LNCAP (cell line): ENCODE measurements around the gene C13orf46.

Experiments used
- TF ChIP-seq, protein P1 (sequence below): fragments of 450-650 bp; IDR thresholded peaks from 2 replicates; pipeline ENCODE4 v1.5.1; 2017; ENCODE audit warnings: mild to moderate bottlenecking

The C13orf46 gene

DNA sequence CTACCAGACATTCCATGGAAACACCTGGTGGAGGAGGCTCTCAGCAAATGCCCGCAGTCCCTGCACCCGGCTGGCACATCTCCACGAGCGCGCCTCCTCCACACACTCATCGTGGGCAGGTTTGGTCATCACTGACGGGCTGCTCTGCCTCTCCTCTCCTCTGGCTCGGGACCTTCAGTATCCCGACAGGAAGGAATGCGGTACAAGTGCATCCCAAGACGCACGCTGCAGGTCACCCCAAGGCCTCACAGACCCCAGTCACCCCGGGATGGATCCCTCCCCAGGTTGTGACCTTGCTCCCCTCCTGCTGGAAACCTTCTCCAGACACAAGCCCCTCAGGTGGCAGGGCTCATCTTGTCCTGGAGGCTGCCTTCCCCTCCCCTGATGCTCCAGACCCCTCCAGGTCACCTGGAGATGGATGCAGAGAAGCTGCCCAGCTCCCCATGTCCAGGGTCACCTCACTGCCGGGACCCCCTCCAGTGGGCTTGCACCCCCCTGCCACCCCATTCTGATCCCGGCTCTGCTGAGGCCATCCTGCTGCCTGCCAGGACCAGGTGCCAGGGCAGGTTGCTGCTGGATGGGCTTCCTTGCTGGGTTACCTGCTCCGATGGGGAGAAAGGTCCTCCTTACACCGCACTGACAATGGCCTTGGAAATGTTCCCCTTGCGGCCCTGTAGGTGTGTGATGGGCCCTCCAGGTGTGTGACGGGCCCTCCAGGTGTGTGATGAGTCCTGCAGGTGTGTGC, 29.9 kb downstream of the C13orf46 start:
- TF ChIP-seq, protein P1, sequence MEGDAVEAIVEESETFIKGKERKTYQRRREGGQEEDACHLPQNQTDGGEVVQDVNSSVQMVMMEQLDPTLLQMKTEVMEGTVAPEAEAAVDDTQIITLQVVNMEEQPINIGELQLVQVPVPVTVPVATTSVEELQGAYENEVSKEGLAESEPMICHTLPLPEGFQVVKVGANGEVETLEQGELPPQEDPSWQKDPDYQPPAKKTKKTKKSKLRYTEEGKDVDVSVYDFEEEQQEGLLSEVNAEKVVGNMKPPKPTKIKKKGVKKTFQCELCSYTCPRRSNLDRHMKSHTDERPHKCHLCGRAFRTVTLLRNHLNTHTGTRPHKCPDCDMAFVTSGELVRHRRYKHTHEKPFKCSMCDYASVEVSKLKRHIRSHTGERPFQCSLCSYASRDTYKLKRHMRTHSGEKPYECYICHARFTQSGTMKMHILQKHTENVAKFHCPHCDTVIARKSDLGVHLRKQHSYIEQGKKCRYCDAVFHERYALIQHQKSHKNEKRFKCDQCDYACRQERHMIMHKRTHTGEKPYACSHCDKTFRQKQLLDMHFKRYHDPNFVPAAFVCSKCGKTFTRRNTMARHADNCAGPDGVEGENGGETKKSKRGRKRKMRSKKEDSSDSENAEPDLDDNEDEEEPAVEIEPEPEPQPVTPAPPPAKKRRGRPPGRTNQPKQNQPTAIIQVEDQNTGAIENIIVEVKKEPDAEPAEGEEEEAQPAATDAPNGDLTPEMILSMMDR: no peak

DNA sequence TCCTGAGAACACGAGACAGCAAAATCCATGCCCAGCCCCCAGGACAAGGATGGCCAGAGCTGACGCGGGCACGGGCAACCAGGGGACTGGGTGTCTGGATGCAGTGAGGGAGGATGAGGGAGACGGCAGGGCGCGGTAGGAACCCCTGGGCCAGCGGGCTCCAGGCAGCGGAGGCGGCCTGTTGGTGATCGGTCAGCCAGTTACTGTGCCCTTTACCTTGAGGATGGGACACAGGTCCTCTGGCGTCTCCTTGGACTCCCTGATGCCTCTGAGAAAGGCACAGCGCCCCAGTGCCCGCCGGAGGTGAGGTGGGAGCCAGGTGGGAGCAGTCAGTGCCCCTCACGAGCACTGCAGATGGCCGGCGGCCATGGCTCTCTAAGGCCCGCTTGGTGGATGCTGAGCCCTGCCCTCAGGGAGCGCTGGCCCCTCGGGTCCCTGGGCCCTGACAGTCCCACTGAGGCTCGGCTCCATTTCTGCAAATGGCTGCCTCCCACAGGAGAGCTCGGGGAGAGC, 31.2 kb downstream of the C13orf46 start:
- TF ChIP-seq, protein P1: no peak

DNA sequence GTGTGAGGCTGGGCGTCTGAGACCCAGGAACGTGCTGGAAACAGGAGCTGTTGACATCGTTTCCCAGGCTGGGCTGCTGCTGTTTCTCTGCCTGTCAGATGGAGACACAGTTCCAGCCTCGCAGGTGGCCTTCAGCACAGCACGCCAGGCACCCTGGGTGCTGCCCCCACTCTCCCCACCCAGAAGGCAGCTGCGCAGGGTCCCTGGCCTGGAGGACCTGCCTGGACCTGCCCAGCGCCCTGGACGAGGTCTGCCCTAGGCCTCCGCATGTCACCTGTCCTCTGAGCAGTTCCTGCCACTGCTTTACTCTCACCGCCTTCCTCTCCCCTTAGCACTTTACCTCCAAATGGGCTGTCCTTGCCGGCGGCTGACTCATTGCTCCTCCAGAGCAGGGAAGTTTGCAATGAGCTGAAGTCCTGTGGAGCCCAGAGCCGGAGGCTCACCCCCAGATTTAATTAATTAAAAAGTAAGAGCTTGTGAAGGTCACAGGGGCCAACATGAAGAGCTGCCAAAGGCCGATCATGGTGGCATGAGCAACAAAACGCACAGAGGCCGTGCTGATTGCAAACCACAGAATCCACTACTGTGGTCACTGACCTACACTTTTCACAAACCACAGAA, 32.2 kb downstream of the C13orf46 start:
- TF ChIP-seq, protein P1: no peak

DNA sequence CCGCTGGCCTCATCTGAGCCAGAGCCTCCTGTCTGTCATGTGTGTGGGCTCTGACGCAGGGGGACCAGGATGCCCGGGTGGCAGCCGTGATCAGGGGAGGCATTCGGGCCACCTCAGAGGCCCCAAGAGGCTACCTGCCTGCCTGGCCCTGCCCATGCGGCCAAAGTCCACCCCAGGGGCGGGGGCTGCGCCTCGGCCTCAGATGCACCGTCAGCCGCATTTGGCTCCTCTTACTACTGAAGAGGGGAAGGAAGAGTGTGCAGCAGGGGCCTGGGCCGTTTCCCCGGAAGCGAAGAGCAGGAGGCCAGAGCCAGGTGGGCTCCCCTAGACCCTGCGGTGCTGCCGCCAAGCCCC, 34.0 kb downstream of the C13orf46 start:
- TF ChIP-seq, protein P1: no peak

DNA sequence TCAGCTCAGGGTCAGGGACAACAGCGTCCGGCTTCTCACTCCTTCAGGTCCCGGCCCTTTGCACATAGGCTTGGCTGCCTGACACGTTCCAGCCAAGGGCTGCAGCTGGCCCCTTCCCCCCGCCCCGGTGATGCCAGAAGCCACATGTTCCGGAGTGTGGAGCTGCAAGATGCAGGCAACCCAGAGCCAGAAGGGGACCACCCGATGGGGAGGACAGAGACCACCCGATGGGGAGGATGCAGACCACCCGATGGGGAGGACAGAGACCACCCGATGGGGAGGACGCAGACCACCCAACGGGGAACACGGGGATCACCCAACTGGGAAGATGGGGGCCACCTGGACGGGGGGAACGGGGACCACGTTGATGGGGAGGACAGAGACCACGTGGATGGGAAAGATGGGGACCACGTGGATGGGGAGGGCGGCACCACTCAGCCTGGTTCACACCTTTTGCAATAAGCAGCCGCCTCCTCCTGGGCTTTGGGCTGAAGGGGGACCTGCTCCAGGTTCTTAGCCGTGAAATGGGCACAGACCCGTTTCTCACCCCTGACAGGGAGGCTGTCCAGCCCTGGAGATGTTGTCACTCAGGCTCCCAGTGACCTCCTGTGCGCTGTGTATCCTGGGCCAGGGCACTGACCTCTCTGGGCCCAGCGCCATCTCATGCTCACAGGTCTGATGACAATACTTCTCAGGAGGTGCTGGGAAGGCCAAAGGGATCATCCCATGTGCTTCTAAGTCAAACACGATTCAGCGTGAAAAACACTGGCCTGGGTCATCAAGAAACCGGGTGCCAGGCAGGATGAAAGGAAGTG, 34.5 kb downstream of the C13orf46 start:
- TF ChIP-seq, protein P1: no peak

DNA sequence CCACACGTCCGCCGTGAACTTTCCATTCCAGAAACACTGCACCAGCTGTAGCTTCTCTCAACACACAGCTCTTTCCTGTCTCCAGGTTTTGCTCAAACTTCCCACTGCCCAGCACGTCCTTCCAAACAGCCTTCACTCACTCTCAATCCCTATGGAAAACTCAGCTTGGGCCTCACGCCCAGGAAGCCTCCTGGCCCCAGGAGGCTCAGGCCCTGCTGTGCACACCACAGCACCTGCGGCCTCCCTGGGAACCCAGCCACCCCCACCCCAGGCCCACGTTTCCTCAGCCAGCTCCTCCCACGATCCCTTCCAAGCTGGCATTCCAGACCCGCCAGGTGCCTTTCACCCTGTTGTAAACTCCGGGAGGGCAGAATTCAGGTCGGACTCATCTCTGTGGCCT, 35.2 kb downstream of the C13orf46 start:
- TF ChIP-seq, protein P1: no peak

DNA sequence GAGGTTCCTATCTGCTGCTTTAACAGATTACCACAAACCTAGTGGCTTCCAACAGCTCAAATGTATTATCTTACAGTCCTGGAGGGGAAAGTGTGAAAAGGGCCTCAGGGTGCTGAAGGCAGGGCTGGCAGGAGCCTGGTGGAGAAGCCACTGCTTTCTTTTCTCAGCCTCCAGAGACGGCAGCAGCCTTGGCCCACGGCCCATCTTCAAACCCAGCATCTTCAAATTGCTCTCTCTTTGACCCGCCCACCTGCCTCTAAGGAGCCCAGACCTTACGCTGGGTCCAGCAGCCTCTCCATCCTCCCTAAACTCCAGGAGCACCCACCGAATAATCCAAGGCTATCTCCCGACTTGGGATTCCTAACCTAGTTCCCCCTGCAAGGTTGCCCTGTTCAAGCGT, 35.6 kb downstream of the C13orf46 start:
- TF ChIP-seq, protein P1: no peak
